Nephron progenitor cell (in vitro differentiated cells): ENCODE measurements around the gene PDE6C.

Experiments used
- DNase-seq: peaks from one replicate; pipeline ENCODE4 v3.0.0; 2021
- H3K27ac Mint-ChIP-seq: 2 replicates; pipeline ENCODE4 v1.8.0; 2021; ENCODE audit warnings: mild to moderate bottlenecking, moderate library complexity, mixed read lengths
- H3K27me3 Mint-ChIP-seq: 2 replicates; pipeline ENCODE4 v1.8.0; 2021; ENCODE audit warnings: mild to moderate bottlenecking, low read depth, mixed read lengths; ENCODE audit not compliant: poor library complexity
- H3K36me3 Mint-ChIP-seq: 2 replicates; pipeline ENCODE4 v1.8.0; 2021; ENCODE audit warnings: low read depth, mixed read lengths
- H3K4me1 Mint-ChIP-seq: 2 replicates; pipeline ENCODE4 v1.8.0; 2021; ENCODE audit warnings: mixed read lengths
- H3K4me3 Mint-ChIP-seq: 2 replicates; pipeline ENCODE4 v1.8.0; 2021; ENCODE audit warnings: mild to moderate bottlenecking, moderate library complexity, mixed read lengths
- H3K9me3 Mint-ChIP-seq: 2 replicates; pipeline ENCODE4 v1.8.0; 2021; ENCODE audit warnings: mild to moderate bottlenecking, moderate library complexity, mixed read lengths
- CTCF ChIP-seq: fragments of 200-600 bp; sonication (generic); IDR thresholded peaks from 2 replicates; pipeline ENCODE4 v1.5.0; 2021; ENCODE audit warnings: antibody characterized with exemption

Gene PDE6C

GRCh38 chr10:93671042-93671441 is 58.7 kb downstream of the PDE6C start:
- H3K4me3 Mint-ChIP-seq: no peak overlapping the region
- no peak overlapping the region for H3K27ac Mint-ChIP-seq
- peaks cover 44% of the 10 kb centered on the region for H3K36me3 Mint-ChIP-seq
- no peak for TF ChIP-seq CTCF
- H3K9me3 Mint-ChIP-seq: no peaks in the 10 kb centered on the region
- no peaks in the 10 kb centered on the region for H3K27me3 Mint-ChIP-seq
- no peak for DNase-seq
- H3K4me1 Mint-ChIP-seq: no peaks in the 10 kb centered on the region

- H3K36me3 Mint-ChIP-seq: peaks cover 34% of the 10 kb centered on the region
- no peaks in the 10 kb centered on the region for H3K4me1 Mint-ChIP-seq
- TF ChIP-seq CTCF: no peak
- H3K27ac Mint-ChIP-seq: no peak overlapping the region
- H3K27me3 Mint-ChIP-seq: no peaks in the 10 kb centered on the region
- H3K9me3 Mint-ChIP-seq: no peaks in the 10 kb centered on the region
- DNase-seq: no peak
- no peak overlapping the region for H3K4me3 Mint-ChIP-seq
These were observed 59.8 kb downstream of the PDE6C start for GRCh38 chr10:93672022-93672678.

- Mint-ChIP-seq H3K4me3 (no peak overlapping the region), H3K4me1 (no peaks in the 10 kb centered on the region), H3K27me3 (no peaks in the 10 kb centered on the region), H3K27ac (no peak overlapping the region), H3K9me3 (no peaks in the 10 kb centered on the region), H3K36me3 (peaks cover 29% of the 10 kb centered on the region)
- no peak for DNase-seq
- TF ChIP-seq CTCF: no peak
These were observed 60.6 kb downstream of the PDE6C start for GRCh38 chr10:93672890-93673289.

- H3K4me3 Mint-ChIP-seq: no peak overlapping the region
- TF ChIP-seq CTCF: no peak
- no peaks in the 10 kb centered on the region for H3K27me3 Mint-ChIP-seq
- H3K9me3 Mint-ChIP-seq: no peaks in the 10 kb centered on the region
- DNase-seq: no peak
- no peak overlapping the region for H3K27ac Mint-ChIP-seq
- no peaks in the 10 kb centered on the region for H3K4me1 Mint-ChIP-seq
- peaks cover 27% of the 10 kb centered on the region for H3K36me3 Mint-ChIP-seq
These were observed 61.5 kb downstream of the PDE6C start for GRCh38 chr10:93673791-93674190.

- no peak for DNase-seq
- no peaks in the 10 kb centered on the region for H3K9me3 Mint-ChIP-seq
- H3K27me3 Mint-ChIP-seq: no peaks in the 10 kb centered on the region
- no peak overlapping the region for H3K4me3 Mint-ChIP-seq
- no peak for TF ChIP-seq CTCF
- H3K36me3 Mint-ChIP-seq: peaks cover 14% of the 10 kb centered on the region
- peak overlapping the region; percentile 68 for H3K27ac Mint-ChIP-seq
- no peaks in the 10 kb centered on the region for H3K4me1 Mint-ChIP-seq
These were observed 66.0 kb downstream of the PDE6C start for GRCh38 chr10:93678386-93678785.
